ENCODE results near the gene KCMF1. TPM values are rescaled to one million over a fixed set of nuclear protein-coding genes. Genes with fewer than 3 reads are reported as not detected.

The KCMF1 gene
- total RNA-seq, 3 donors from 2014 or later (not counting 1 experiment from before 2014, with no cell fraction given), result 70.8 to 81.4 (median 77.1) TPM

- Histone ChIP-seq H3K4me1 (ENCODE audit: control insufficient read depth, insufficient read depth, low read length) (peaks cover 6% of the 10 kb centered on the region), H3K4me3 (ENCODE audit: low read length) (no peak overlapping the region), H3K27me3 (ENCODE audit: control insufficient read depth, insufficient read depth, low read length) (no peaks in the 10 kb centered on the region), H3K9me3 (ENCODE audit: control insufficient read depth, insufficient read depth, low read length) (no peaks in the 10 kb centered on the region), H3K27ac (ENCODE audit: low read length) (no peak overlapping the region), H3K36me3 (ENCODE audit: control insufficient read depth, insufficient read depth, low read length) (no peaks in the 10 kb centered on the region)
- intact Hi-C loops (cut with micrococcal nuclease), result no loop called here
- ATAC-seq, result no peak
- no peak for DNase-seq
- 100% methylated on average over 2 of the region's 5 CpGs for WGBS (ENCODE audit: insufficient coverage)
- Mint-ChIP-seq H3K27ac (no peak overlapping the region), H3K27me3 (ENCODE audit: low read depth in 2 of 2) (peaks cover 21 to 34% of the 10 kb centered on the region in 2 donors), H3K9me3 (no peaks in the 10 kb centered on the region), H3K36me3 (no peaks in the 10 kb centered on the region), H3K4me3 (no peak overlapping the region), H3K4me1 (peaks cover 0 to 9% of the 10 kb centered on the region in 2 donors)
- TF ChIP-seq CTCF (IDR thresholded peaks at IDR 0.05), result no peak
Measured at GRCh38 chr2:85063981-85064599, 93.1 kb downstream of the KCMF1 start.

- WGBS (ENCODE audit: insufficient coverage), result 85% methylated on average over 13 of the region's 14 CpGs
- no peaks in the 10 kb centered on the region for H3K27me3 ChIP-seq (ENCODE audit: control insufficient read depth, insufficient read depth, low read length)
- H3K36me3 ChIP-seq (ENCODE audit: control insufficient read depth, insufficient read depth, low read length), result no peaks in the 10 kb centered on the region
- H3K36me3 Mint-ChIP-seq, result no peaks in the 10 kb centered on the region
- intact Hi-C loops (cut with micrococcal nuclease), result no loop called here
- no peaks in the 10 kb centered on the region for H3K9me3 Mint-ChIP-seq
- TF ChIP-seq CTCF (IDR thresholded peaks at IDR 0.05), result no peak
- no peak for DNase-seq
- peaks cover 21 to 34% of the 10 kb centered on the region in 2 donors for H3K27me3 Mint-ChIP-seq (ENCODE audit: low read depth in 2 of 2)
- H3K27ac ChIP-seq (ENCODE audit: low read length), result no peak overlapping the region
- peaks cover 0 to 9% of the 10 kb centered on the region in 2 donors for H3K4me1 Mint-ChIP-seq
- no peak overlapping the region for H3K27ac Mint-ChIP-seq
- ATAC-seq, result no peak
- H3K4me3 Mint-ChIP-seq, result no peak overlapping the region
- no peaks in the 10 kb centered on the region for H3K9me3 ChIP-seq (ENCODE audit: control insufficient read depth, insufficient read depth, low read length)
- H3K4me3 ChIP-seq (ENCODE audit: low read length), result no peak overlapping the region
- H3K4me1 ChIP-seq (ENCODE audit: control insufficient read depth, insufficient read depth, low read length), result peaks cover 6% of the 10 kb centered on the region
Measured at GRCh38 chr2:85064927-85065577, 94.1 kb downstream of the KCMF1 start.

GRCh38 chr2:85066006-85066740 is 95.2 kb downstream of the KCMF1 start:
- no peak overlapping the region for H3K4me3 ChIP-seq (ENCODE audit: low read length)
- Mint-ChIP-seq H3K9me3 (no peaks in the 10 kb centered on the region), H3K4me3 (no peak overlapping the region), H3K27ac (no peak overlapping the region), H3K27me3 (ENCODE audit: low read depth in 2 of 2) (peaks cover 21 to 39% of the 10 kb centered on the region in 2 donors), H3K36me3 (no peaks in the 10 kb centered on the region), H3K4me1 (peaks cover 0 to 9% of the 10 kb centered on the region in 2 donors)
- no peak for ATAC-seq
- H3K27me3 ChIP-seq (ENCODE audit: control insufficient read depth, insufficient read depth, low read length), result no peaks in the 10 kb centered on the region
- WGBS (ENCODE audit: insufficient coverage), result 80% methylated on average over 11 of the region's 11 CpGs
- H3K27ac ChIP-seq (ENCODE audit: low read length), result no peak overlapping the region
- H3K36me3 ChIP-seq (ENCODE audit: control insufficient read depth, insufficient read depth, low read length), result no peaks in the 10 kb centered on the region
- intact Hi-C loops (cut with micrococcal nuclease), result loop anchor here (2.0 kb wide), 1 partner anchor 233 kb away; no protein-coding TSS in a partner anchor
- H3K9me3 ChIP-seq (ENCODE audit: control insufficient read depth, insufficient read depth, low read length), result no peaks in the 10 kb centered on the region
- no peak for DNase-seq
- no peak for TF ChIP-seq CTCF (IDR thresholded peaks at IDR 0.05)
- peaks cover 6% of the 10 kb centered on the region for H3K4me1 ChIP-seq (ENCODE audit: control insufficient read depth, insufficient read depth, low read length)
